H54 (cell line): ENCODE data around the gene OAT.
"Not testable (repeated sequence)": the region's sequence is repeated elsewhere in the genome, so short reads cannot be mapped to it uniquely, and the experiment has no call there.

Experiments used
- DNase-seq: peaks from one replicate; pipeline ENCODE4 v3.0.0; 2011; ENCODE audit warnings: low spot score, mixed read lengths; ENCODE audit not compliant: insufficient read length
- FAIRE-seq: peaks from 3 replicates; lab custom pipeline; 2011; peaks lifted over from hg19 to GRCh38; lab: Jason Lieb, UNC
- POLR2A ChIP-seq: IDR thresholded peaks from 2 replicates; pipeline ENCODE4 v1.6.1; 2011; ENCODE audit warnings: low read depth, mild to moderate bottlenecking, low read length

Gene OAT

GRCh38 chr10:124374535-124375352, 44.0 kb downstream of the OAT start:
- DNase-seq: no peak
- TF ChIP-seq POLR2A: no peak
- FAIRE-seq: no peak

DNA sequence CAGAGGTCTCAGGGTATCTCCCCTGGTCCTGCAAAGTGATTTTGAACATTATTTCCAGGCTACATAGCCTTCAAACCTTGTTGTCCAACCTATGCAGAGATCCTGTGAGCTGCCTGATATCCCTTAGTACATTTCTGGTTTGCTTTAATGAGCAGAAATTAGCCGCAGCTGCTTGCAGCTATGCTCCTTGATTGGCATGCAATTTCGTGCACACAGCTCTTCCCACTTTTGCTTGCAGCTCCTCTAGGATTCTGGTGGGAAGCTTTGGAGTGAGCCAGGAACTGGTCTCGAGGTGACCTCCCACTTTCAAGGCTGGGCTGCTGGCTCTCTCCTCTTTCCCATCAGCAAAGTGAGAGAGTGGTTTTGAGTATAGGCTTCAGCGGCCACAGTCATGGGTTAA, 45.8 kb downstream of the OAT start:
- no peak for DNase-seq
- FAIRE-seq: no peak
- no peak for TF ChIP-seq POLR2A

DNA sequence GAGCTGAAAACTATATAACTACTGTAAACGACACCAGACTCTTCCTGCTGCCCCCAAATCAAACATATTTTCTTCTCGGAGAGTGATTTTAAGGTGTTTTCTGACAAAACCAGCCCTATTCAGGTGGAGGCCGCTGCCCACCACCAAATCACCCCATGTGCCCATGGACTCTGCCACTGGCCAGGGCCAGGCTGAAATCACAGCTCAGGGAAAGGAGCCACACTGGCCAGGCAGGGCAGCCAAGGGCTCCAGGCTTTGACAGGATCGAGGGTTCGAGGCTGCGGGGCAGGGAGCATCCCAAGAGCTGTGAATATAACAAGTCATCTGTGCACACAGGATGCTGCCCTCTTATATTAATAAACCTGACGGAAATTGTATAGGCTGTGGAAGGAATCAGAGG, 48.3 kb downstream of the OAT start:
- TF ChIP-seq POLR2A: no peak
- no peak for FAIRE-seq

GRCh38 chr10:124369986-124370385, 48.7 kb downstream of the OAT start:
- no peak for DNase-seq
- no peak for TF ChIP-seq POLR2A
- FAIRE-seq: no peak

More for the DNA sequence above, 48.3 kb downstream of the OAT start:
- DNase-seq: no peak

GRCh38 chr10:124369533-124369932, 49.2 kb downstream of the OAT start:
- FAIRE-seq, DNase-seq: not testable (repeated sequence)

DNA sequence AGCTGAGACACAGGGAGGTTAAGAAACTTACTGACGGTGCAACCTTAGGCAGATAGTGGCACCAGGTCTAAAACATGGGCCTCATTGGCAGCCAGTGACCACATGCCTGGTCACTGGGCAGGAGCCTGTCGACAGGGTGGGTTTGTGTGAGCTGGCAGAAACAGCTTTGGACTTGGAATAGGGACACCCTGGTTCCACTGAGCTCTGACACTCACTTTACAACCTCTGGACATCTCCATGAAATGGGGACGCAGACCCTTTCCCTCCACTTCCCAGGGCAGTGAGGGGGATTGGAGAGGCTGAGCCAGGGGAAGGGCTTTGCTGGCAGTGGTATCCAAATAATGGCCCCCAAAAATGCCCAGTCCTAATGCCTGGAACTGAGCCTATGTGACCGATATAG, 49.7 kb downstream of the OAT start:
- no peak for FAIRE-seq
- no peak for DNase-seq
- TF ChIP-seq POLR2A: no peak

DNA sequence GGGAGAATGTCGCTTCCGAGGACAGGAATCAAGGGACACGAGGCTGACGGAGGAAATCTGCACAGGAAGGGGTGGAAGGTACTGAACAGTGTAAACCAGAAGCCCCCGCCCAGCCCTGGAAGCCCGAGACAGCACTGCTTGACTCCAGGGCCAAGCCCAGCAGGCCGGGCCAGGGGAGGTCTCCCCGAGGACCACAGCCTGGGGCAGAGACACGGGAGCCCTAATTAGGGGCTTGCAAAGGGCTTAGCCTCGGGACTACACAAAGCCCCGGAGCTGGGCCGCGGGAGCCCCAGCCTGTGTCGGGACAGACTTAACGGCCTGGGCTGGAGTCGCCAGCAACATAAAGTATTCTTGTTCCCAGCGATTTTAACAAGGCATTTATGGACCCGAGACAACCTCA, 50.8 kb downstream of the OAT start:
- FAIRE-seq: no peak
- no peak for TF ChIP-seq POLR2A
- DNase-seq: no peak

DNA sequence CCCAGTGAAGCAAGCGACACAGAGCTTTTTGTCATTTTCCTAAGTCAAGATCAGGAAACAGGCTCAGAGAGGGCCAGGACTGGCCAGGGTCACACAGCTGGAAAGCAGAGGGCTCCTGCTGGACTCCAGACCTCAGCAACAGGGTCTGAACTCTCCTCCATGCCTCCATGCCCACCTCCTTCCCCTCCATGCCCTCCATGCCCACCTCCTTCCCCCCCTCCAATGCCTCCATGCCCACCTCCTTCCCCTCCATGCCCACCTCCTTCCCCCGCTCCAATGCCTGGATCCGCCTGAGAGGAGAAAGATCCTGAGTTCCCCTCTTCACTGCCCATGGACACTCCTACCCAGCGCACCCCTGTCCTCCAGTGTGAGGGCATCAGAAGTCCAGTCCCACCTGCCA, 51.3 kb downstream of the OAT start:
- DNase-seq (no peak), FAIRE-seq (no peak)
- no peak for TF ChIP-seq POLR2A

GRCh38 chr10:124366825-124367224, 51.9 kb downstream of the OAT start:
- TF ChIP-seq POLR2A: no peak
- FAIRE-seq (no peak), DNase-seq (no peak)

DNA sequence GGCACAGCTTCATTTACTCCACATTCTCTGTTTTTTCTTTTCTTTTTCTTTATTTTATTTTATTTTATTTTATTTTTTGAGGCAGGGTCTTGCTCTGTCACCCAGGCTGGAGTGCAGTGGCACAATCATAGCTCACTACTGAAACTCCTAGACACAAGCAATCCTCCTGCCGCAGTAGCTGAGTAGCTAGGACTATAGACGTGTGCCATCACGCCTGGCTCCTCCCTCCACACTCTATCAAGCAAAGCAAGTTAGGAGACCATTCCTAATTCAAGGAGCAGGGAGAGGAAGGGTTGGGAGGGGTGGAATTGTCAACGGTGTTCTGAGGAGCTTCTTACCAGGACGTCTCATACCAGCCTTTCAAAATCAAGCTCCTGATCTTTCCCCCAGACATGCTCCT, 52.4 kb downstream of the OAT start:
- no peak for TF ChIP-seq POLR2A
- FAIRE-seq (no peak), DNase-seq (no peak)

DNA sequence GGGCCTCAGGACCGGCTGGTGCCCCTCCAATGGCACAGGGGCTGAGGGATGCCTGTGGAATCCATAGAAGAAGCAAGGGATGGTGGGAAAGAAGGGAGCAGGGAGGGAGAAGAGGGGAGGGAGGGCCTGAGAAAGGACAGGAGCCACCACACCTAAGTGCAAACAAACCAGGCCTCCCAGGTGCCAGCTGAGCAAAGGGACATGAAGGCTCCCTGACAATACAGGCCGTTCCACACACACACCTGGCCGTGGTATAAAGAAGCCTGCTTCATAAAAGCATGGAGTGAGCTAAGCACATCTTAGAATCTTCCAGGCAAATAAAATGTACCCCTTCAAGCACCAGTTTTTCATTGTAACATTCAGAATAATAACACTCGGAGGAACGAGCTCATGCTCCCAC, 54.0 kb downstream of the OAT start:
- FAIRE-seq: no peak
- DNase-seq: no peak
- TF ChIP-seq POLR2A: no peak

DNA sequence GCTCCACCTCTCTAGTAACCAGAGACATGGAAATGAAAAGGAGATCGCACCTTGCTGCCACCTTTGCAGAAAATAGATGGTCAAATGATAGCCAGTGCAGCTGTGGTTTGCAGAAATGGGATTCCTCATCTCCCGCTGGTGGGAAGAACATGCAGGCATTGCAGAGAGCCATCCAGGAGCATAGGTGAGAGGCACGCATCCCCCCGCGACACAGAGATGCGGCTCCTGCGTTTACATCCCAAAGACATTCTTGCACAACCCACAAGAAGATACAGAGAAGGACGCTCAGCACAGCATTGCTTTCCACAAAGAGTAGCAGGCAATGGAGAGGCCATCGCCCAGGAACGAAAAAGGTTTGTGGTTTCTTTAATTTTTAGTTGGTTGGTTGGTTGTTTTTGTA, 56.2 kb downstream of the OAT start:
- FAIRE-seq (no peak), DNase-seq (no peak)
- TF ChIP-seq POLR2A: no peak

DNA sequence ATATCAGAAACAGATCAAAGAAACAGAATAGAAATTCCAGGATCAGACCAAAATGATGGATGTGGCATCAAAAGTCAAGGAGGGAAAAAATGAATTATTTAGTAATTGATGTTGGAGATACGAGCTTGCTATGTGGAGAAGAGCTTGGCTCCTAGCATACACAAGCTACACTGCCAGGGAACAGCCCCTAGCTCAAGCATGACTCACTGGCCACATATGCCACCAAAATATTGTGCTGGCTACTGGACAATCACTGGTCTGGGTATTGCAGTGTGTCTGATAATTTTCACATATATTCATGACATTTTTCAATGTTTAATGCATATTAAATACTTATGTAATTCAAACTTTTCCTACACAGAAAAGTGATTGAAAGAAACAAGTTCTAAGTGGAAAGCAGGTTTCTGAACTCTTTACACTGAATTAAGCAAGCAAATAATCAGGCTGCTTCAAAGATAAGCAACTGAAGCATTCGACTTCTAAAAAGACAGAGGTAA, 59.3 kb downstream of the OAT start:
- no peak for FAIRE-seq
- no peak for TF ChIP-seq POLR2A
- DNase-seq: no peak

- DNase-seq (no peak), FAIRE-seq (no peak)
- no peak for TF ChIP-seq POLR2A
Observed at GRCh38 chr10:124357561-124357885, 61.2 kb downstream of the OAT start.
